Thoracic aorta (tissue), 2 donors: ENCODE results near the gene F12. TPM values are rescaled to one million over a fixed set of nuclear protein-coding genes. Genes with fewer than 3 reads are reported as not detected.

Experiments
- ATAC-seq: fragments of 150-250 bp; one replicate; pipeline ENCODE4 v1.8.0; 2017; ENCODE audit warnings: low read depth; ENCODE audit not compliant: insufficient number of reproducible peaks, low FRiP score
- DNase-seq: peaks from one replicate; pipeline ENCODE4 v3.0.0-alpha.2; 2020; ENCODE audit warnings: low spot score
- H3K27ac ChIP-seq, 2 donors: fragments of 200-600 bp; sonication (generic); 1 replicate in 1 of 2; 2 replicates in 1 of 2; pipeline ENCODE4 v1.5.1; 2016; ENCODE audit warnings: mild to moderate bottlenecking in 2 of 2, moderate library complexity in 2 of 2
- H3K27me3 ChIP-seq: fragments of 200-600 bp; sonication (generic); replicated peaks from 2 replicates; pipeline ENCODE4 v1.6.0; 2016; ENCODE audit warnings: mild to moderate bottlenecking; ENCODE audit not compliant: insufficient read depth
- H3K36me3 ChIP-seq: fragments of 200-600 bp; sonication (generic); one replicate; pipeline ENCODE4 v1.5.1; 2016
- H3K4me1 ChIP-seq, 2 donors: fragments of 200-600 bp; sonication (generic); 1 replicate in 1 of 2; 2 replicates in 1 of 2; pipeline versions ENCODE4 v1.5.1 to v1.6.0; 2016; ENCODE audit warnings: low read depth in 2 of 2, mild to moderate bottlenecking in 1 of 2; ENCODE audit not compliant: control insufficient read depth in 1 of 2
- H3K4me3 ChIP-seq: fragments of 200-600 bp; sonication (generic); 2 replicates; pipeline ENCODE4 v1.5.1; 2016; ENCODE audit warnings: mild to moderate bottlenecking
- H3K9me3 ChIP-seq: fragments of 200-600 bp; sonication (generic); 2 replicates; pipeline ENCODE4 v1.5.1; 2016
- total RNA-seq, 2 donors: library from RNA; depleted of rRNA; stranded (reverse); fragments of >200 nt; gene quantifications; one replicate each; pipeline versions ENCODE4 v1.1.0 to v1.2.3, GENCODE V29; 2016
- TF ChIP-seq, protein P1 (sequence below): fragments of 200-600 bp; sonication (generic); IDR thresholded peaks from one replicate; pipeline ENCODE4 v1.5.1; 2019; ENCODE audit warnings: antibody characterized with exemption

Gene F12
- total RNA-seq, 2 donors from 2014 or later: not detected

GRCh38 chr5:177353093-177353492, 56.3 kb downstream of the F12 start:
- Histone ChIP-seq H3K4me3 (no peak overlapping the region), H3K27me3 (no peaks in the 10 kb centered on the region), H3K4me1 (peaks cover 16 to 32% of the 10 kb centered on the region in 2 donors), H3K9me3 (no peaks in the 10 kb centered on the region), H3K36me3 (no peaks in the 10 kb centered on the region), H3K27ac (no peak overlapping the region)
- TF ChIP-seq, protein P1, sequence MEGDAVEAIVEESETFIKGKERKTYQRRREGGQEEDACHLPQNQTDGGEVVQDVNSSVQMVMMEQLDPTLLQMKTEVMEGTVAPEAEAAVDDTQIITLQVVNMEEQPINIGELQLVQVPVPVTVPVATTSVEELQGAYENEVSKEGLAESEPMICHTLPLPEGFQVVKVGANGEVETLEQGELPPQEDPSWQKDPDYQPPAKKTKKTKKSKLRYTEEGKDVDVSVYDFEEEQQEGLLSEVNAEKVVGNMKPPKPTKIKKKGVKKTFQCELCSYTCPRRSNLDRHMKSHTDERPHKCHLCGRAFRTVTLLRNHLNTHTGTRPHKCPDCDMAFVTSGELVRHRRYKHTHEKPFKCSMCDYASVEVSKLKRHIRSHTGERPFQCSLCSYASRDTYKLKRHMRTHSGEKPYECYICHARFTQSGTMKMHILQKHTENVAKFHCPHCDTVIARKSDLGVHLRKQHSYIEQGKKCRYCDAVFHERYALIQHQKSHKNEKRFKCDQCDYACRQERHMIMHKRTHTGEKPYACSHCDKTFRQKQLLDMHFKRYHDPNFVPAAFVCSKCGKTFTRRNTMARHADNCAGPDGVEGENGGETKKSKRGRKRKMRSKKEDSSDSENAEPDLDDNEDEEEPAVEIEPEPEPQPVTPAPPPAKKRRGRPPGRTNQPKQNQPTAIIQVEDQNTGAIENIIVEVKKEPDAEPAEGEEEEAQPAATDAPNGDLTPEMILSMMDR: no peak
- DNase-seq (no peak), ATAC-seq (no peak)

Other genes starting within 250 kb of the F12 start
- 10 to 100 TPM; 23.8 to 35.2 TPM for gene RAB24, start 105.8 kb downstream of the F12 start, total RNA-seq
- 10 to 100 TPM; 42.2 to 54.0 TPM for gene PRELID1, start 105.8 kb downstream of the F12 start, total RNA-seq
- gene MXD3, start 97.7 kb downstream of the F12 start, total RNA-seq: 10 to 100 TPM; 11.9 to 17.6 TPM
- 100 to 1,000 TPM; 159 to 167 TPM for gene LMAN2, start 57.9 kb downstream of the F12 start, total RNA-seq
- gene RGS14, start 51.6 kb downstream of the F12 start, total RNA-seq: 10 to 100 TPM in 1 of 2 donors, 1 to 10 TPM in 1; 4.9 to 12.6 TPM
- not detected for gene SLC34A1, start 25.1 kb downstream of the F12 start, total RNA-seq
- not detected for gene PFN3, start 8.9 kb downstream of the F12 start, total RNA-seq
- 10 to 100 TPM; 27.3 to 33.3 TPM for gene GRK6, start 17.1 kb upstream of the F12 start, total RNA-seq
- gene PRR7, start 37.2 kb upstream of the F12 start, total RNA-seq: 10 to 100 TPM in 1 of 2 donors, 1 to 10 TPM in 1; 4.1 to 11.0 TPM
- gene DBN1, start 64.1 kb upstream of the F12 start, total RNA-seq: 100 to 1,000 TPM in 1 of 2 donors, 10 to 100 TPM in 1; 91.2 to 132 TPM
- gene PDLIM7, start 88.0 kb upstream of the F12 start, total RNA-seq: 100 to 1,000 TPM; 626 to 891 TPM
- gene DOK3, start 100.3 kb upstream of the F12 start, total RNA-seq: 10 to 100 TPM; 20.5 to 35.6 TPM
- gene DDX41, start 107.4 kb upstream of the F12 start, total RNA-seq: 100 to 1,000 TPM in 1 of 2 donors, 10 to 100 TPM in 1; 53.7 to 138 TPM
- gene FAM193B, start 145.0 kb upstream of the F12 start, total RNA-seq: 100 to 1,000 TPM in 1 of 2 donors, 10 to 100 TPM in 1; 76.6 to 103 TPM
- gene TMED9, start 182.6 kb upstream of the F12 start, total RNA-seq: 100 to 1,000 TPM; 103 to 119 TPM
- gene B4GALT7, start 190.6 kb upstream of the F12 start, total RNA-seq: 10 to 100 TPM; 17.8 to 29.8 TPM